OCI-LY7 (cell line): Measurements from ENCODE around the gene FBXO31. TPM values are rescaled to one million over a fixed set of nuclear protein-coding genes. Genes with fewer than 3 reads are reported as not detected.

Experiments
- BruUV-seq: library from RNA; stranded (reverse); fragments of 400-500 nt; replicated peaks from 2 replicates; lab custom pipeline; 2021; lab: Mats Ljungman, UMichigan
- CTCF ChIA-PET: fragments of 300-600 bp; sonication (Branson Sonifier 250); formaldehyde crosslinking; loops from one replicate; lab custom pipeline; 2022; ENCODE audit warnings: antibody characterized with exemption; ENCODE audit not compliant: unreplicated experiment; lab: Charles Lee
- POLR2A ChIA-PET: fragments of 300-600 bp; sonication (Branson Sonifier 250); formaldehyde crosslinking; loops from one replicate; lab custom pipeline; 2022; ENCODE audit warnings: antibody characterized with exemption; lab: Charles Lee
- DNase-seq: peaks from one replicate; pipeline ENCODE4 v3.0.0-alpha.2; 2015; ENCODE audit warnings: low spot score
- H2AFZ ChIP-seq: fragments of 200-600 bp; sonication (generic), shearing (Covaris generic); 2 replicates; pipeline ENCODE4 v1.6.1; 2014; ENCODE audit warnings: mild to moderate bottlenecking, antibody characterized with exemption, low read length, moderate library complexity
- H3K27ac ChIP-seq: fragments of 200-600 bp; sonication (generic); 2 replicates; pipeline ENCODE4 v1.5.1; 2014; ENCODE audit warnings: mixed run types, low read depth, mild to moderate bottlenecking, moderate library complexity, low read length, inconsistent platforms; ENCODE audit not compliant: poor library complexity, severe bottlenecking
- H3K36me3 ChIP-seq: fragments of 200-600 bp; sonication (generic); 2 replicates; pipeline ENCODE4 v1.6.1; 2014; ENCODE audit warnings: mild to moderate bottlenecking, antibody characterized with exemption, low read length, moderate library complexity, mixed read lengths; ENCODE audit not compliant: insufficient read depth
- H3K4me1 ChIP-seq: fragments of 200-600 bp; sonication (generic); 2 replicates; pipeline ENCODE4 v1.5.1; 2014; ENCODE audit warnings: mild to moderate bottlenecking, low read length; ENCODE audit not compliant: insufficient read depth, poor library complexity, severe bottlenecking
- H3K4me2 ChIP-seq: fragments of 200-600 bp; sonication (generic); 2 replicates; pipeline ENCODE4 v1.6.1; 2014; ENCODE audit warnings: mild to moderate bottlenecking, low read length
- H3K4me3 ChIP-seq: fragments of 200-600 bp; sonication (generic); 2 replicates; pipeline ENCODE4 v1.5.1; 2014; ENCODE audit warnings: mild to moderate bottlenecking, low read depth, low read length; ENCODE audit not compliant: poor library complexity, severe bottlenecking
- H3K79me2 ChIP-seq: fragments of 200-600 bp; sonication (generic); 2 replicates; pipeline ENCODE4 v1.6.1; 2016; ENCODE audit warnings: low read depth, mild to moderate bottlenecking, low read length, moderate library complexity, mixed read lengths; ENCODE audit not compliant: insufficient read depth
- H3K9me2 ChIP-seq: fragments of 200-600 bp; sonication (generic); 2 replicates; pipeline ENCODE4 v1.6.1; 2016; ENCODE audit warnings: mild to moderate bottlenecking, low read length, mixed read lengths; ENCODE audit not compliant: insufficient read depth
- H3K9me3 ChIP-seq: fragments of 200-600 bp; sonication (generic); 2 replicates; pipeline ENCODE4 v1.6.1; 2014; ENCODE audit warnings: mild to moderate bottlenecking, mixed run types, low read length, mixed read lengths
- H4K20me1 ChIP-seq: fragments of 200-600 bp; sonication (generic); 2 replicates; pipeline ENCODE4 v1.6.1; 2014; ENCODE audit warnings: mild to moderate bottlenecking, antibody characterized with exemption, low read length, moderate library complexity, mixed read lengths; ENCODE audit not compliant: insufficient read depth
- EZH2phosphoT487 ChIP-seq: fragments of 200-600 bp; sonication (generic); IDR thresholded peaks from 2 replicates; pipeline ENCODE4 v1.6.1; 2018; ENCODE audit warnings: low read depth, borderline replicate concordance, mild to moderate bottlenecking, mixed run types, antibody characterized with exemption, low read length, moderate library complexity, mixed read lengths
- intact Hi-C: fragments of 100-400 bp; cut with micrococcal nuclease; formaldehyde crosslinking; loops from one replicate; pipeline ENCODE4 v1.10.0; 2022; ENCODE audit not compliant: unreplicated experiment
- total RNA-seq, 2 experiments: library from RNA; depleted of rRNA in 1 of 2; stranded (reverse); fragments of >200 nt in 1 of 2; shearing (Covaris generic) in 1 of 2; gene quantifications; 2 replicates each; pipeline ENCODE4 v1.2.3, GENCODE V29; 2014 to 2022
- TF ChIP-seq, protein P1 (sequence below): fragments of 200-600 bp; sonication (generic); conservative IDR thresholded peaks from 2 replicates; pipeline ENCODE4 v1.5.1; 2014; ENCODE audit warnings: mild to moderate bottlenecking, antibody characterized with exemption, low read length, moderate library complexity, mixed read lengths

FBXO31 gene
- total RNA-seq, 2 experiments from 2014 or later = 26.0 to 32.4 TPM

DNA sequence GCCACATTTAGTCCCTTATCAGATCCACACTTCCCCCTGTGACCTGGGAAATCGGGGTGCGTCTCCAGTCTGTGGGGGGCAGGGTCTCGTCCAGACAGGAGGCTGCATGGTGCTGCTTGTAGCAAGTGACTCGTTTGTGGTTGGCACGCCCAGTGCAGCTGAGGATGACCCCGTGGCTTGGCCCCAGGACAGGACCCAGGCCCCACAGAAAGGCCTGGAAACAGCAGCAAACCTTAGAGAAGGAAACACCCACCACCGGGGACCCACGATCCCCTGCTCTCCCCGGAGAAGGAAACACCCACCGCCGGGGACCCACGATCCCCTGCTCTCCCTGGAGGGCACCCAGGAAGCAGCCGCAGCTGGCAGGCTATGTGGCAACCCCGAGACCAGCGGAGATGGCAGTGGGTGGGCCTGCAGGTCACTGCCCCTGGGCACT lies 58.1 kb downstream of the FBXO31 start:
- H3K9me2 ChIP-seq = no peaks in the 10 kb centered on the region
- no peak overlapping the region for H3K4me2 ChIP-seq
- H2AFZ ChIP-seq = no peak overlapping the region
- no peak overlapping the region for H3K27ac ChIP-seq
- H3K9me3 ChIP-seq = no peaks in the 10 kb centered on the region
- no peaks in the 10 kb centered on the region for H4K20me1 ChIP-seq
- CTCF ChIA-PET = no interaction called here
- H3K4me3 ChIP-seq = no peak overlapping the region
- no TSS peak for BruUV-seq
- peaks cover 10% of the 10 kb centered on the region for H3K4me1 ChIP-seq
- no peak for DNase-seq
- intact Hi-C loops = no loop called here
- TF ChIP-seq EZH2phosphoT487 = no peak
- TF ChIP-seq, protein P1, sequence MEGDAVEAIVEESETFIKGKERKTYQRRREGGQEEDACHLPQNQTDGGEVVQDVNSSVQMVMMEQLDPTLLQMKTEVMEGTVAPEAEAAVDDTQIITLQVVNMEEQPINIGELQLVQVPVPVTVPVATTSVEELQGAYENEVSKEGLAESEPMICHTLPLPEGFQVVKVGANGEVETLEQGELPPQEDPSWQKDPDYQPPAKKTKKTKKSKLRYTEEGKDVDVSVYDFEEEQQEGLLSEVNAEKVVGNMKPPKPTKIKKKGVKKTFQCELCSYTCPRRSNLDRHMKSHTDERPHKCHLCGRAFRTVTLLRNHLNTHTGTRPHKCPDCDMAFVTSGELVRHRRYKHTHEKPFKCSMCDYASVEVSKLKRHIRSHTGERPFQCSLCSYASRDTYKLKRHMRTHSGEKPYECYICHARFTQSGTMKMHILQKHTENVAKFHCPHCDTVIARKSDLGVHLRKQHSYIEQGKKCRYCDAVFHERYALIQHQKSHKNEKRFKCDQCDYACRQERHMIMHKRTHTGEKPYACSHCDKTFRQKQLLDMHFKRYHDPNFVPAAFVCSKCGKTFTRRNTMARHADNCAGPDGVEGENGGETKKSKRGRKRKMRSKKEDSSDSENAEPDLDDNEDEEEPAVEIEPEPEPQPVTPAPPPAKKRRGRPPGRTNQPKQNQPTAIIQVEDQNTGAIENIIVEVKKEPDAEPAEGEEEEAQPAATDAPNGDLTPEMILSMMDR = no peak
- no peaks in the 10 kb centered on the region for H3K79me2 ChIP-seq
- H3K36me3 ChIP-seq = peaks cover 15% of the 10 kb centered on the region; the same call in 1 of the 2 replicates
- POLR2A ChIA-PET = interaction anchor here (1.2 kb wide), 1 partner anchor 8 kb away, joined by 3 read pairs; the partner anchor contains the start of gene C16orf95

- POLR2A ChIA-PET = no interaction called here
Measured at GRCh38 chr16:87324411-87325275, 58.9 kb downstream of the FBXO31 start.

More at GRCh38 chr16:87324411-87325275, 58.9 kb downstream of the FBXO31 start:
- Histone ChIP-seq H3K4me3 (no peak overlapping the region), H2AFZ (no peak overlapping the region), H3K27ac (no peak overlapping the region), H3K79me2 (no peaks in the 10 kb centered on the region), H3K4me2 (no peak overlapping the region), H3K4me1 (peaks cover 10% of the 10 kb centered on the region), H3K9me2 (no peaks in the 10 kb centered on the region), H3K36me3 (peaks cover 7% of the 10 kb centered on the region; the same call in 1 of the 2 replicates), H4K20me1 (no peaks in the 10 kb centered on the region), H3K9me3 (no peaks in the 10 kb centered on the region)
- intact Hi-C loops = loop anchor here (1.0 kb wide), 1 partner anchor 59 kb away; the partner anchor contains the start of gene FBXO31
- TF ChIP-seq, protein P1 = peak; percentile 81
- TF ChIP-seq EZH2phosphoT487 = no peak
- DNase-seq = peak; percentile 62
- CTCF ChIA-PET = no interaction called here
- no TSS peak for BruUV-seq
